Adrenal gland (tissue), 12 donors: ENCODE data around the gene ACACB. TPM values are rescaled to one million over a fixed set of nuclear protein-coding genes. Genes with fewer than 3 reads are reported as not detected.
"Not testable (repeated sequence)": the region's sequence is repeated elsewhere in the genome, so short reads cannot be mapped to it uniquely, and the experiment has no call there.

ENCODE experiments used
- DNase-seq, 7 donors: peaks; one replicate each; pipeline ENCODE4 v3.0.0-alpha.2; 2019 to 2020
- H3K27ac ChIP-seq, 5 donors: fragments of 200-600 bp; sonication (generic) in 4 of 5; 1 replicate in 3 of 5; 2 replicates in 2 of 5; pipeline versions ENCODE4 v1.5.1 to v1.8.0; 2016 to 2020; ENCODE audit warnings: mild to moderate bottlenecking in 1 of 5
- H3K27me3 ChIP-seq: fragments of 200-600 bp; 2 replicates; pipeline ENCODE4 v1.8.0; 2021
- H3K36me3 ChIP-seq, 2 donors: fragments of 200-600 bp; replicated peaks in 1 of 2; 1 replicate in 1 of 2; 2 replicates in 1 of 2; pipeline versions ENCODE4 v1.5.1 to v1.8.0; 2018 to 2022
- H3K4me1 ChIP-seq, 2 donors: fragments of 200-600 bp; replicated peaks in 1 of 2; 1 replicate in 1 of 2; 2 replicates in 1 of 2; pipeline versions ENCODE4 v1.5.1 to v1.8.0; 2018 to 2021
- H3K4me3 ChIP-seq, 4 donors: fragments of 200-600 bp; sonication (generic) in 3 of 4; one replicate each; pipeline ENCODE4 v1.5.1; 2016 to 2018
- H3K9me3 ChIP-seq, 3 donors: fragments of 200-600 bp; sonication (generic) in 1 of 3; replicated peaks in 1 of 3; 1 replicate in 2 of 3; 2 replicates in 1 of 3; pipeline versions ENCODE4 v1.5.1 to v1.8.0; 2016 to 2021
- POLR2A ChIP-seq, 2 donors: fragments of 450-650 bp; IDR thresholded peaks; one replicate each; pipeline ENCODE4 v1.6.1; 2017; ENCODE audit warnings: antibody characterized with exemption in 2 of 2, mild to moderate bottlenecking in 2 of 2, moderate library complexity in 1 of 2
- WGBS, 4 donors: extraction: QIAGEN DNeasy Blood & Tissue Kit in 2 of 4; methylation state at CpG; one replicate each; pipeline versions ENCODE4 v1.1.5 to v1.1.7; 2013 to 2017; 5-methylcytosine and 5-hydroxymethylcytosine counted together
- intact Hi-C, 2 donors: fragments of 100-400 bp; cut with DNase I; formaldehyde crosslinking; loops; one replicate each; pipeline versions ENCODE4 v1.14.1 to v1.15.0; 2022 to 2023
- polyA plus RNA-seq, 3 donors: library from polyadenylated mRNA; stranded (reverse); fragments of 200-250 nt in 2 of 3; fragments of 350-450 nt in 1 of 3; fragmentation: Illumina TruSeq in 1 of 3; extraction: RNeasy Lipid Tissue Mini Kit (QIAGEN cat#74804) in 1 of 3; gene quantifications; one replicate each; pipeline ENCODE4 v1.2.3, GENCODE V29; 2013 to 2014
- total RNA-seq, 9 donors: library from RNA; depleted of rRNA in 4 of 9; stranded (reverse); fragments of >200 nt in 4 of 9; fragments of 120-200 nt in 1 of 9; fragmentation: NEBNext Ultra II Directional in 1 of 9; extraction: Animal tissue kit (Norgen Biotek cat#: 25700) in 1 of 9; gene quantifications; one replicate each; pipeline versions ENCODE4 v1.1.0 to v1.2.4, GENCODE V29; 2013 to 2023
- TF ChIP-seq, protein P1 (sequence below), 6 experiments: fragments of 450-650 bp in 4 of 6; fragments of 200-600 bp in 2 of 6; sonication (generic) in 1 of 6; IDR thresholded peaks; 1 replicate in 5 of 6; 2 replicates in 1 of 6; pipeline versions ENCODE4 v1.5.1 to v1.8.0; 2016 to 2021; ENCODE audit warnings: antibody characterized with exemption in 6 of 6, mild to moderate bottlenecking in 2 of 6, moderate library complexity in 1 of 6
- donor health status: healthy with polysubstance abuse.
- donor health status: Bipolar disorder and iron deficiency.
- donor health status: DM: yes; HTN: yes; CAD: no.
- donor health status: DM: no; HTN: no; CAD: no.
- donor health status: DM: no; HTN: no; CAD: no.
- donor health status: DM: yes; HTN: yes; CAD: no.

The ACACB gene
- total and polyA plus RNA-seq, 12 donors = 35.5 to 143 (median 65.7) TPM

DNA sequence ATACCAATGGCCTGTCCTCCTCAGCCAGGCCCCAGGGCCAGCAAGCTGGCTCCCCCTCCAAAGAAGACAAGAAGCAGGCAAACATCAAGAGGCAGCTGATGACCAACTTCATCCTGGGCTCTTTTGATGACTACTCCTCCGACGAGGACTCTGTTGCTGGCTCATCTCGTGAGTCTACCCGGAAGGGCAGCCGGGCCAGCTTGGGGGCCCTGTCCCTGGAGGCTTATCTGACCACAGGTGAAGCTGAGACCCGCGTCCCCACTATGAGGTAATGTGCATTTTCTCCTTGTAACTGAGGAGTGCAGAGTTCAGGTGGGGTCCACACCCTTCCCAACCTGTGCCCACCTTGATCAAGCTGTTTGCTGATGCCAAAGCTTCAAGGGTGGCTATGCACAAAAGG lies 23.4 kb downstream of the ACACB start:
- Histone ChIP-seq H3K4me1 (peaks cover 27 to 47% of the 10 kb centered on the region in 2 donors), H3K27ac (peak overlapping the region in 4 of 5 donors; percentile 46 to 72 (median 63))

DNA sequence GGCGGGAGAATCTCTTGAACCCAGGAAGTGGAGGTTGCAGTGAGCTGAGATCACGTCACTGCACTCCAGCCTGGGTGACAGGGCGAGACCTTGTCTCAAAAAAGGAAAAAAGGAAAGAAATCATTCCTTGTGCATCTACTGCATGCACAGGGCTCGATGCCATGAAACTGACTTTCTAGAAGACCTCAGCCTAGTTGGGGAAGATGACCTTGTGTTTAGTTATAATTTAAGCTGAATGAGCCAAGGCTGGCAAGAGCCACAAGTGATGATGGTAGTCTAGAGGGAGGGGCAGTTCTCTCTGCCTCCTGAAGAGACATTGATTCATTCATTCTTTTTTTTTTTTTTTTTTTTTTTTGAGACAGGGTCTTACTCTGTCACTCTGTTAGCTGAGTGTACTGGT lies 24.2 kb downstream of the ACACB start:
- peak; percentile 60 to 79 (median 70) for DNase-seq
- Histone ChIP-seq H3K27me3 (no peaks in the 10 kb centered on the region), H3K4me1 (peaks cover 25 to 44% of the 10 kb centered on the region in 2 donors), H3K27ac (peak overlapping the region in 4 of 5 donors; percentile 46 to 72 (median 63)), H3K4me3 (no peak overlapping the region), H3K36me3 (no peaks in the 10 kb centered on the region), H3K9me3 (no peaks in the 10 kb centered on the region)
- 42 to 51% (median 46%) methylated on average over 4 of the region's 4 CpGs for whole genome bisulfite sequencing, 4 donors
- no peak for TF ChIP-seq POLR2A (IDR thresholded peaks at IDR 0.05)
- intact Hi-C loops = no loop called here

More for the DNA sequence above, 23.4 kb downstream of the ACACB start:
- TF ChIP-seq, protein P1, sequence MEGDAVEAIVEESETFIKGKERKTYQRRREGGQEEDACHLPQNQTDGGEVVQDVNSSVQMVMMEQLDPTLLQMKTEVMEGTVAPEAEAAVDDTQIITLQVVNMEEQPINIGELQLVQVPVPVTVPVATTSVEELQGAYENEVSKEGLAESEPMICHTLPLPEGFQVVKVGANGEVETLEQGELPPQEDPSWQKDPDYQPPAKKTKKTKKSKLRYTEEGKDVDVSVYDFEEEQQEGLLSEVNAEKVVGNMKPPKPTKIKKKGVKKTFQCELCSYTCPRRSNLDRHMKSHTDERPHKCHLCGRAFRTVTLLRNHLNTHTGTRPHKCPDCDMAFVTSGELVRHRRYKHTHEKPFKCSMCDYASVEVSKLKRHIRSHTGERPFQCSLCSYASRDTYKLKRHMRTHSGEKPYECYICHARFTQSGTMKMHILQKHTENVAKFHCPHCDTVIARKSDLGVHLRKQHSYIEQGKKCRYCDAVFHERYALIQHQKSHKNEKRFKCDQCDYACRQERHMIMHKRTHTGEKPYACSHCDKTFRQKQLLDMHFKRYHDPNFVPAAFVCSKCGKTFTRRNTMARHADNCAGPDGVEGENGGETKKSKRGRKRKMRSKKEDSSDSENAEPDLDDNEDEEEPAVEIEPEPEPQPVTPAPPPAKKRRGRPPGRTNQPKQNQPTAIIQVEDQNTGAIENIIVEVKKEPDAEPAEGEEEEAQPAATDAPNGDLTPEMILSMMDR (IDR thresholded peaks at IDR 0.05) = no peak
- no peak for TF ChIP-seq POLR2A (IDR thresholded peaks at IDR 0.05)
- peak in 3 of 7 donors; percentile 14 to 50 (median 41) for DNase-seq
- WGBS, 4 donors = 58 to 73% (median 66%) methylated on average over 5 to 7 of the region's 7 CpGs; no CpG with 5 or more reads in 1 of the 4 donors
- no peaks in the 10 kb centered on the region for H3K36me3 ChIP-seq
- H3K4me3 ChIP-seq = no peak overlapping the region
- no peaks in the 10 kb centered on the region for H3K9me3 ChIP-seq
- H3K27me3 ChIP-seq = no peaks in the 10 kb centered on the region
- intact Hi-C loops = no loop called here

DNA sequence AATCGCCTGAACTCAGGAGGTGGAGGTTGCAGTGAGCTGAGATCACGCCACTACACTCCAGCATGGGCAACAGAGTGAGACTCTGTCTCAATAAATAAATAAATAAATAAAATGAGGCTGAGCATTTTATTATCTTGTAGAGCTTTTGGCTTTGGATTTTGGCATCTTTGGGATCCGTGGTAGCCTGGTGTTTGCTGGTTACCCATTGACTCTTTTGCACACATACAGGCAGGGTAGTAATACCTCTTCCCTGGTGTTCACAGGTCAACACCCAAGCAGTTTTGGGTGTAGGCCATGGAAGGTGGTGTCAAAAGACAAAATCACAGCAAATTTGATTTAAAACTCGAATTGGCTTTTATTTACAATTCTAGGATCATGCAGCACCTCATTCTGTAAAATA lies 27.8 kb downstream of the ACACB start:
- peak in 2 of 7 donors; percentile 2 to 18 for DNase-seq
- Histone ChIP-seq H3K9me3 (no peaks in the 10 kb centered on the region), H3K4me3 (no peak overlapping the region), H3K27me3 (no peaks in the 10 kb centered on the region), H3K27ac (no peak overlapping the region), H3K4me1 (peaks cover 18 to 43% of the 10 kb centered on the region in 2 donors), H3K36me3 (no peaks in the 10 kb centered on the region)
- TF ChIP-seq POLR2A (IDR thresholded peaks at IDR 0.05) = no peak
- TF ChIP-seq, protein P1 (IDR thresholded peaks at IDR 0.05) = no peak
- 55 to 70% (median 61%) methylated on average over 4 of the region's 4 CpGs for WGBS, 4 donors
- intact Hi-C loops = no loop called here

DNA sequence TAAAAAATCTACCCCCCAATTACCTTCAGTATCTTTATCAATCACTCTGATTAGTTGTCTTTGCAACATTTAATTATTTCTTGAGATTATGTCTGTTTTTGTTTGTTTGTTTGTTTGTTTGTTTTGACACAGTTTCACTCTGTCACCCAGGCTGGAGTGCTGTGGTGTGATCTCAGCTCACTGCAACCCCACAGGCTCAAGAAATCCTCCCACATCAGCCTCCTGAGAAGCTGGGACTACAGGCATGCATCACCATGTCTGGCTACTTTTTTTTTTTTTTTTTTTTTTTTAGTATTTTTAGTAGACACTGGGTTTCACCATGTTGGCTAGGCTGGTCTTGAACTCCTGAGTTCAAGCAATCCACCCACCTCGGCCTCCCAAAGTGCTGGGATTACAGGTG lies 30.7 kb downstream of the ACACB start:
- intact Hi-C loops, H3K27me3 ChIP-seq, H3K9me3 ChIP-seq, H3K4me3 ChIP-seq, H3K36me3 ChIP-seq: not testable (repeated sequence)
- Histone ChIP-seq H3K4me1 (peaks cover 11 to 37% of the 10 kb centered on the region in 2 donors), H3K27ac (peak overlapping the region in 1 of 5 donors; percentile 87)
- DNase-seq = peak in 2 of 7 donors; percentile 7 to 24
- 83 to 100% (median 90%) methylated on average over 1 of the region's 1 CpG for WGBS, 4 donors

DNA sequence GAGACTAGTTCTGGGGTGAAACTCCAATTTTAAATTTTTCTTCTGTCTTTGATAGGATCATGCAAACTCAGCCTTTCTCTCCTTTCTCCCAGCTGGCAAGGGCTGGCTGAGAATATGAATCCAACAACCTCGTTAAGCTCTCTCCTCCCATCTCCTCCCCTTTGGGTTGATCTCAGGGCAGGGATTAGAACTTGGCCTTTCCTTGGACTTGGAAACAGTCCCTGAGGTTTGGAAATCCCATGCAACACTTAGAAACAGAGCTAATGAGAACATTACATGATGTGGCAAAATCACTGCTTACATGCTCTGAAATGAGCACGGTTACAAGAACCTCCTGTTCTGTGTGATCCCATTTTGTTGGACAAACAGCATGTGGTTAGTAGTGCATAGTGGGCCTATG lies 31.6 kb downstream of the ACACB start:
- no peak overlapping the region for H3K4me3 ChIP-seq
- DNase-seq = peak in 5 of 7 donors; percentile 22 to 67 (median 37)
- no peaks in the 10 kb centered on the region for H3K9me3 ChIP-seq
- intact Hi-C loops = no loop called here
- 26 to 50% (median 42%) methylated on average over 2 of the region's 2 CpGs for WGBS, 4 donors
- TF ChIP-seq, protein P1 (IDR thresholded peaks at IDR 0.05) = no peak
- no peak for TF ChIP-seq POLR2A (IDR thresholded peaks at IDR 0.05)
- no peaks in the 10 kb centered on the region for H3K36me3 ChIP-seq
- no peaks in the 10 kb centered on the region for H3K27me3 ChIP-seq
- H3K4me1 ChIP-seq = peaks cover 5 to 29% of the 10 kb centered on the region in 2 donors
- peak overlapping the region in 3 of 5 donors; percentile 27 to 87 (median 35) for H3K27ac ChIP-seq
